ENCODE data around the gene MICU1.

MICU1 gene

GRCh38 chr10:72424561-72424960 lies 201.3 kb downstream of the MICU1 start:
- no peak overlapping the region for H3K4me3 ChIP-seq (ENCODE audit: low read length in 2 of 2)
- H3K9ac ChIP-seq (ENCODE audit: low read length in 2 of 2), result no peak overlapping the region
- no peak overlapping the region for H3K27ac ChIP-seq (ENCODE audit: low read length)
- peaks cover 3 to 11% of the 10 kb centered on the region in 2 donors for H3K36me3 ChIP-seq (ENCODE audit: control insufficient read depth in 2 of 2, insufficient read depth in 2 of 2, low read length in 2 of 2)
- H3K9me3 ChIP-seq (ENCODE audit: control insufficient read depth in 2 of 2, low read length in 2 of 2), result no peaks in the 10 kb centered on the region
- H3K27me3 ChIP-seq (ENCODE audit: control insufficient read depth in 1 of 2, insufficient read depth in 2 of 2, low read length in 2 of 2), result no peaks in the 10 kb centered on the region
- no peaks in the 10 kb centered on the region for H3K4me1 ChIP-seq (ENCODE audit: control insufficient read depth, insufficient read depth, low read length)

GRCh38 chr10:72423426-72423825 lies 202.5 kb downstream of the MICU1 start:
- H3K4me3 ChIP-seq (ENCODE audit: low read length in 2 of 2), result no peak overlapping the region
- no peaks in the 10 kb centered on the region for H3K9me3 ChIP-seq (ENCODE audit: control insufficient read depth in 2 of 2, low read length in 2 of 2)
- H3K36me3 ChIP-seq (ENCODE audit: control insufficient read depth in 2 of 2, insufficient read depth in 2 of 2, low read length in 2 of 2), result peaks cover 3 to 11% of the 10 kb centered on the region in 2 donors
- H3K9ac ChIP-seq (ENCODE audit: low read length in 2 of 2), result no peak overlapping the region
- no peaks in the 10 kb centered on the region for H3K4me1 ChIP-seq (ENCODE audit: control insufficient read depth, insufficient read depth, low read length)
- H3K27me3 ChIP-seq (ENCODE audit: control insufficient read depth in 1 of 2, insufficient read depth in 2 of 2, low read length in 2 of 2), result no peaks in the 10 kb centered on the region
- no peak overlapping the region for H3K27ac ChIP-seq (ENCODE audit: low read length)

GRCh38 chr10:72421885-72422540 lies 203.9 kb downstream of the MICU1 start:
- Histone ChIP-seq H3K9me3 (ENCODE audit: control insufficient read depth in 2 of 2, low read length in 2 of 2) (no peaks in the 10 kb centered on the region), H3K36me3 (ENCODE audit: control insufficient read depth in 2 of 2, insufficient read depth in 2 of 2, low read length in 2 of 2) (peaks cover 3 to 11% of the 10 kb centered on the region in 2 donors), H3K9ac (ENCODE audit: low read length in 2 of 2) (no peak overlapping the region)

GRCh38 chr10:72419241-72419640 lies 206.6 kb downstream of the MICU1 start:
- H3K36me3 ChIP-seq (ENCODE audit: control insufficient read depth in 2 of 2, insufficient read depth in 2 of 2, low read length in 2 of 2), result peaks cover 3 to 11% of the 10 kb centered on the region in 2 donors

More at GRCh38 chr10:72421885-72422540, 203.9 kb downstream of the MICU1 start:
- H3K27ac ChIP-seq (ENCODE audit: low read length), result no peak overlapping the region
- no peak overlapping the region for H3K4me3 ChIP-seq (ENCODE audit: low read length in 2 of 2)
- H3K27me3 ChIP-seq (ENCODE audit: control insufficient read depth in 1 of 2, insufficient read depth in 2 of 2, low read length in 2 of 2), result no peaks in the 10 kb centered on the region
- no peaks in the 10 kb centered on the region for H3K4me1 ChIP-seq (ENCODE audit: control insufficient read depth, insufficient read depth, low read length)

GRCh38 chr10:72418679-72419078 lies 207.2 kb downstream of the MICU1 start:
- peaks cover 3 to 11% of the 10 kb centered on the region in 2 donors for H3K36me3 ChIP-seq (ENCODE audit: control insufficient read depth in 2 of 2, insufficient read depth in 2 of 2, low read length in 2 of 2)
- H3K27me3 ChIP-seq (ENCODE audit: control insufficient read depth in 1 of 2, insufficient read depth in 2 of 2, low read length in 2 of 2), result no peaks in the 10 kb centered on the region
- no peak overlapping the region for H3K4me3 ChIP-seq (ENCODE audit: low read length in 2 of 2)
- no peak overlapping the region for H3K9ac ChIP-seq (ENCODE audit: low read length in 2 of 2)
- H3K9me3 ChIP-seq (ENCODE audit: control insufficient read depth in 2 of 2, low read length in 2 of 2), result no peaks in the 10 kb centered on the region
- no peaks in the 10 kb centered on the region for H3K4me1 ChIP-seq (ENCODE audit: control insufficient read depth, insufficient read depth, low read length)
- H3K27ac ChIP-seq (ENCODE audit: low read length), result no peak overlapping the region

More at GRCh38 chr10:72419241-72419640, 206.6 kb downstream of the MICU1 start:
- Histone ChIP-seq H3K27me3 (ENCODE audit: control insufficient read depth in 1 of 2, insufficient read depth in 2 of 2, low read length in 2 of 2) (no peaks in the 10 kb centered on the region), H3K9me3 (ENCODE audit: control insufficient read depth in 2 of 2, low read length in 2 of 2) (no peaks in the 10 kb centered on the region), H3K9ac (ENCODE audit: low read length in 2 of 2) (no peak overlapping the region), H3K27ac (ENCODE audit: low read length) (no peak overlapping the region), H3K4me1 (ENCODE audit: control insufficient read depth, insufficient read depth, low read length) (no peaks in the 10 kb centered on the region), H3K4me3 (ENCODE audit: low read length in 2 of 2) (no peak overlapping the region)

GRCh38 chr10:72417971-72418370 lies 207.9 kb downstream of the MICU1 start:
- Histone ChIP-seq H3K9ac (ENCODE audit: low read length in 2 of 2) (no peak overlapping the region), H3K36me3 (ENCODE audit: control insufficient read depth in 2 of 2, insufficient read depth in 2 of 2, low read length in 2 of 2) (peaks cover 3 to 10% of the 10 kb centered on the region in 2 donors), H3K27ac (ENCODE audit: low read length) (no peak overlapping the region), H3K9me3 (ENCODE audit: control insufficient read depth in 2 of 2, low read length in 2 of 2) (no peaks in the 10 kb centered on the region), H3K4me3 (ENCODE audit: low read length in 2 of 2) (no peak overlapping the region), H3K27me3 (ENCODE audit: control insufficient read depth in 1 of 2, insufficient read depth in 2 of 2, low read length in 2 of 2) (no peaks in the 10 kb centered on the region), H3K4me1 (ENCODE audit: control insufficient read depth, insufficient read depth, low read length) (no peaks in the 10 kb centered on the region)

GRCh38 chr10:72416661-72417060 lies 209.2 kb downstream of the MICU1 start:
- H3K4me3 ChIP-seq (ENCODE audit: low read length in 2 of 2), result no peak overlapping the region
- H3K4me1 ChIP-seq (ENCODE audit: control insufficient read depth, insufficient read depth, low read length), result no peaks in the 10 kb centered on the region
- no peaks in the 10 kb centered on the region for H3K27me3 ChIP-seq (ENCODE audit: control insufficient read depth in 1 of 2, insufficient read depth in 2 of 2, low read length in 2 of 2)
- peaks cover under 1 to 3% of the 10 kb centered on the region in 2 donors for H3K36me3 ChIP-seq (ENCODE audit: control insufficient read depth in 2 of 2, insufficient read depth in 2 of 2, low read length in 2 of 2)
- no peak overlapping the region for H3K27ac ChIP-seq (ENCODE audit: low read length)
- no peaks in the 10 kb centered on the region for H3K9me3 ChIP-seq (ENCODE audit: control insufficient read depth in 2 of 2, low read length in 2 of 2)
- no peak overlapping the region for H3K9ac ChIP-seq (ENCODE audit: low read length in 2 of 2)

GRCh38 chr10:72414642-72415041 lies 211.2 kb downstream of the MICU1 start:
- Histone ChIP-seq H3K27me3 (ENCODE audit: control insufficient read depth in 1 of 2, insufficient read depth in 2 of 2, low read length in 2 of 2) (no peaks in the 10 kb centered on the region), H3K4me3 (ENCODE audit: low read length in 2 of 2) (no peak overlapping the region), H3K9ac (ENCODE audit: low read length in 2 of 2) (no peak overlapping the region), H3K27ac (ENCODE audit: low read length) (no peak overlapping the region), H3K36me3 (ENCODE audit: control insufficient read depth in 2 of 2, insufficient read depth in 2 of 2, low read length in 2 of 2) (no peaks in the 10 kb centered on the region), H3K4me1 (ENCODE audit: control insufficient read depth, insufficient read depth, low read length) (no peaks in the 10 kb centered on the region), H3K9me3 (ENCODE audit: control insufficient read depth in 2 of 2, low read length in 2 of 2) (no peaks in the 10 kb centered on the region)

GRCh38 chr10:72409167-72409566 lies 216.7 kb downstream of the MICU1 start:
- H3K36me3 ChIP-seq (ENCODE audit: control insufficient read depth in 2 of 2, insufficient read depth in 2 of 2, low read length in 2 of 2), result no peaks in the 10 kb centered on the region
- no peaks in the 10 kb centered on the region for H3K4me1 ChIP-seq (ENCODE audit: control insufficient read depth, insufficient read depth, low read length)
- H3K9ac ChIP-seq (ENCODE audit: low read length in 2 of 2), result no peak overlapping the region
- no peak overlapping the region for H3K27ac ChIP-seq (ENCODE audit: low read length)
- no peak overlapping the region for H3K4me3 ChIP-seq (ENCODE audit: low read length in 2 of 2)
- no peaks in the 10 kb centered on the region for H3K27me3 ChIP-seq (ENCODE audit: control insufficient read depth in 1 of 2, insufficient read depth in 2 of 2, low read length in 2 of 2)
- no peaks in the 10 kb centered on the region for H3K9me3 ChIP-seq (ENCODE audit: control insufficient read depth in 2 of 2, low read length in 2 of 2)

GRCh38 chr10:72407927-72408600 lies 217.8 kb downstream of the MICU1 start:
- Histone ChIP-seq H3K4me1 (ENCODE audit: control insufficient read depth, insufficient read depth, low read length) (no peaks in the 10 kb centered on the region), H3K9ac (ENCODE audit: low read length in 2 of 2) (no peak overlapping the region), H3K9me3 (ENCODE audit: control insufficient read depth in 2 of 2, low read length in 2 of 2) (no peaks in the 10 kb centered on the region), H3K27ac (ENCODE audit: low read length) (no peak overlapping the region), H3K27me3 (ENCODE audit: control insufficient read depth in 1 of 2, insufficient read depth in 2 of 2, low read length in 2 of 2) (no peaks in the 10 kb centered on the region), H3K36me3 (ENCODE audit: control insufficient read depth in 2 of 2, insufficient read depth in 2 of 2, low read length in 2 of 2) (no peaks in the 10 kb centered on the region), H3K4me3 (ENCODE audit: low read length in 2 of 2) (no peak overlapping the region)

- Histone ChIP-seq H3K4me3 (ENCODE audit: low read length in 2 of 2) (no peak overlapping the region), H3K9ac (ENCODE audit: low read length in 2 of 2) (no peak overlapping the region), H3K9me3 (ENCODE audit: control insufficient read depth in 2 of 2, low read length in 2 of 2) (no peaks in the 10 kb centered on the region), H3K4me1 (ENCODE audit: control insufficient read depth, insufficient read depth, low read length) (no peaks in the 10 kb centered on the region), H3K27me3 (ENCODE audit: control insufficient read depth in 1 of 2, insufficient read depth in 2 of 2, low read length in 2 of 2) (no peaks in the 10 kb centered on the region), H3K36me3 (ENCODE audit: control insufficient read depth in 2 of 2, insufficient read depth in 2 of 2, low read length in 2 of 2) (no peaks in the 10 kb centered on the region), H3K27ac (ENCODE audit: low read length) (no peak overlapping the region)
Measured at GRCh38 chr10:72407471-72407870, 218.4 kb downstream of the MICU1 start.
